NCI-H526 treated with DMSO at 0.1 percent for 48 hours (cell line): ENCODE measurements around the gene FLAD1.

Experiments used
- DNase-seq: peaks from one replicate; lab custom pipeline; 2025; lab: John Stamatoyannopoulos, UW

Gene FLAD1

GRCh38 chr1:155038602-155039307 is 55.6 kb downstream of the FLAD1 start:
- DNase-seq = no peak

- DNase-seq = no peak
Observed at GRCh38 chr1:155039308-155039669, 56.1 kb downstream of the FLAD1 start.

GRCh38 chr1:155040358-155041093 is 57.4 kb downstream of the FLAD1 start:
- no peak for DNase-seq
